SH-SY5Y (cell line): ENCODE results near the gene CNTN2.

Source experiments
- GATA2 ChIP-seq: IDR thresholded peaks from 2 replicates; pipeline ENCODE4 v1.6.1; 2011; ENCODE audit warnings: mild to moderate bottlenecking, low read depth, low read length
- GATA3 ChIP-seq: IDR thresholded peaks from 2 replicates; pipeline ENCODE4 v1.6.1; 2011; ENCODE audit warnings: low read depth, mild to moderate bottlenecking, low read length, moderate library complexity

DNA sequence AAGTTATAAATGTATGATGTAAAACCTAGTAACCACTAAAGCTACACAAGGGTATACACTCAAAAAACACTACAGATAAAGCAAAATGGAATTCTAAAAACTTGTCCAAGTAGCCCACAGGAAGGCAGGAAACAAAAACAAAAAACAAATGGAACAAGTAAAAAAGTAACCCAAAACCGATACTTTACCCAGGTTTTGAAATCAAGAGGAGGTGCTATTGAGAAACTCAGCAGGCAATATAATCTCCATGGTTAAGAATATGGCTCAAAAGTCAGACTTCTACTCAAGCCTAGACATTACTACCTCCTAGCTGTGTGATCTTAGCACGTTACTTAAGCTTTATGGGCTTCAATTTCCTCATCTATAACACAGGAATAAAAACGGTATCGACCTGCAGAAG lies 65.5 kb downstream of the CNTN2 start:
- TF ChIP-seq GATA2 (no peak), GATA3 (no peak)
